A549 (cell line): ENCODE data around the gene RNF5. TPM values are rescaled to one million over a fixed set of nuclear protein-coding genes. Genes with fewer than 3 reads are reported as not detected.
A peak's percentile ranks its signal among the peaks of the same experiment; 100 is the strongest.

Source experiments
- ATAC-seq, 2 experiments: fragments of 200-7000 bp in 1 of 2; fragments of >200 bp in 1 of 2; cut with Nextera tagmentation in 1 of 2; cut with Tn5 transposase in 1 of 2; 3 replicates each; pipeline versions ENCODE4 v1.8.0 to v1.9.1; 2018 to 2020; ENCODE audit warnings: mild to moderate bottlenecking in 1 of 2, moderate library complexity in 1 of 2
- CTCF ChIA-PET: fragments of 300-600 bp; sonication (Branson Sonifier 250); formaldehyde crosslinking; extraction: SDS; loops from one replicate; lab custom pipeline; 2021; ENCODE audit warnings: antibody characterized with exemption, inconsistent platforms; lab: Yijun Ruan, JAX
- POLR2A ChIA-PET: fragments of 350-600 bp; formaldehyde crosslinking; extraction: SDS; loops from one replicate; lab custom pipeline; 2021; ENCODE audit warnings: antibody characterized with exemption, inconsistent platforms; lab: Yijun Ruan, JAX
- DNase-seq, 2 experiments: peaks; one replicate each; pipeline versions ENCODE4 v3.0.0 to v3.0.0-alpha.2; 2011 to 2016; ENCODE audit warnings: low read depth in 1 of 2, low spot score in 1 of 2
- FAIRE-seq: peaks from 2 replicates; lab custom pipeline; 2011; peaks lifted over from hg19 to GRCh38; lab: Jason Lieb, UNC
- H3K27ac ChIP-seq, 2 experiments: fragments of >200 bp; sonication (Bioruptor Twin); formaldehyde crosslinking; 3 replicates each; pipeline ENCODE4 v1.5.1; 2016 to 2017
- H3K4me1 ChIP-seq: fragments of >200 bp; sonication (Bioruptor Twin); formaldehyde crosslinking; 3 replicates; pipeline ENCODE4 v1.6.1; 2016
- H3K4me2 ChIP-seq: fragments of >200 bp; sonication (Bioruptor Twin); formaldehyde crosslinking; 3 replicates; pipeline ENCODE4 v1.6.1; 2016
- H3K4me3 ChIP-seq: fragments of >200 bp; sonication (Bioruptor Twin); formaldehyde crosslinking; 3 replicates; pipeline ENCODE4 v1.5.1; 2016
- H3K9me3 ChIP-seq: fragments of >200 bp; sonication (Bioruptor Twin); formaldehyde crosslinking; 3 replicates; pipeline ENCODE4 v1.6.1; 2016
- CEBPB ChIP-seq, 2 experiments: fragments of >200 bp in 1 of 2; sonication (Bioruptor Twin) in 1 of 2; formaldehyde crosslinking in 1 of 2; IDR thresholded peaks; 2 replicates each; pipeline ENCODE4 v1.6.1; 2012 to 2016
- CHD4 ChIP-seq: fragments of 200-600 bp; sonication (generic); IDR thresholded peaks from 2 replicates; pipeline ENCODE4 v1.6.1; 2016; ENCODE audit warnings: antibody characterized with exemption, mild to moderate bottlenecking, borderline replicate concordance
- ESRRA ChIP-seq: fragments of 150-350 bp; IDR thresholded peaks from 2 replicates; pipeline ENCODE4 v1.6.1; 2014; ENCODE audit warnings: mild to moderate bottlenecking, low read length, borderline replicate concordance
- FOSB ChIP-seq: fragments of 250-450 bp; sonication (Bioruptor Pico); IDR thresholded peaks from 2 replicates; pipeline ENCODE4 v1.5.0; 2020; ENCODE audit warnings: mild to moderate bottlenecking, moderate library complexity
- KDM5A ChIP-seq: fragments of 200-600 bp; sonication (generic); IDR thresholded peaks from 2 replicates; pipeline ENCODE4 v1.6.1; 2016; ENCODE audit warnings: antibody characterized with exemption, mild to moderate bottlenecking
- PHF8 ChIP-seq: fragments of 200-600 bp; sonication (generic); IDR thresholded peaks from 2 replicates; pipeline ENCODE4 v1.6.1; 2016; ENCODE audit warnings: low read depth, mild to moderate bottlenecking, antibody characterized with exemption, moderate library complexity, borderline replicate concordance
- RCOR1 ChIP-seq: fragments of 150-350 bp; IDR thresholded peaks from 2 replicates; pipeline ENCODE4 v1.6.1; 2014; ENCODE audit warnings: antibody characterized with exemption, low read length, low read depth
- RNF2 ChIP-seq: fragments of 200-600 bp; sonication (generic); IDR thresholded peaks from 2 replicates; pipeline ENCODE4 v1.6.1; 2016; ENCODE audit warnings: low read depth, mild to moderate bottlenecking, antibody characterized with exemption, moderate library complexity, borderline replicate concordance
- SMC3 ChIP-seq: fragments of >200 bp; sonication (Bioruptor Twin); formaldehyde crosslinking; IDR thresholded peaks from 3 replicates; pipeline ENCODE4 v1.6.1; 2018; ENCODE audit warnings: inconsistent platforms
- WGBS: methylation state at CpG from one replicate; pipeline ENCODE4 v1.1.6; 2017; ENCODE audit errors: missing lambda C conversion rate; 5-methylcytosine and 5-hydroxymethylcytosine counted together
- polyA plus RNA-seq, 4 experiments: library from polyadenylated mRNA; depleted of rRNA in 3 of 4; stranded (reverse); fragments of >200 nt; fragmentation: RNase III in 1 of 4; extraction: RNeasy Plus Mini Kit Qiagen cat#74134 plus additional on column Dnase treatment in 1 of 4; gene quantifications; 2 replicates in 3 of 4; 3 replicates in 1 of 4; pipeline ENCODE4 v1.2.3, GENCODE V29; 2011 to 2017
- TF ChIP-seq, protein P1 (sequence below): IDR thresholded peaks from 2 replicates; pipeline ENCODE4 v1.6.1; 2012
- TF ChIP-seq, protein P2 (sequence below): IDR thresholded peaks from 2 replicates; pipeline ENCODE4 v1.6.1; 2012
- TF ChIP-seq, protein P3 (sequence below): fragments of 150-350 bp; IDR thresholded peaks from 2 replicates; pipeline ENCODE4 v1.6.1; 2014; ENCODE audit warnings: low read depth, mild to moderate bottlenecking, low read length
- TF ChIP-seq, protein P4 (sequence below): IDR thresholded peaks from 2 replicates; pipeline ENCODE4 v1.6.1; 2012; ENCODE audit warnings: low read depth, borderline replicate concordance

Gene RNF5
- polyA plus RNA-seq, 2 of the 4 experiments (the other 2 are of a cell fraction): 54.1 to 62.7 TPM

DNA sequence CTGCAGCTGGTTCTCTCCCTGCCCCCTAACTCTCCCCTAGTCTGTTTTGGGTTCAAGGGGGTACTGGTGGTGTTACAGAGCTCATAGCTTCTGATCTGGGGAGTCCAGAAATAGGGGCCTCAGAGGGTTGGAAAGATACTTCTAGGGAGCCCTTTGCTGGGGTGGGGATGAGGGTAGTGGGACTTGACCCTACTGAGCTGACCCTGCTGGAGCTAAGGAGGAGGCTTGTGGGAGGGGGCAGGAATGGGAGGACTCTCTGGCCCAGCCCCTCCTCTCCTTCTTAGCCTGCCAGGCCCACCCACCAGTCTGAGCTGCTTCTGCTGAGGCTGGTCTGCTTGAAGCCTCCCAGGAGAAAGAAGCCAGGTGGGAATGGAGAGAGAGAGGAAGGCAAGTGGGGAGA is 13.9 kb upstream of the RNF5 start, which contains the start of gene EGFL8:
Gene EGFL8 (plus strand): TSS at position 301 of the 400 bp plus-strand sequence. CDS start 1,571 bp downstream, outside the sequence.
- POLR2A ChIA-PET: no interaction called here
- no peak for FAIRE-seq

DNA sequence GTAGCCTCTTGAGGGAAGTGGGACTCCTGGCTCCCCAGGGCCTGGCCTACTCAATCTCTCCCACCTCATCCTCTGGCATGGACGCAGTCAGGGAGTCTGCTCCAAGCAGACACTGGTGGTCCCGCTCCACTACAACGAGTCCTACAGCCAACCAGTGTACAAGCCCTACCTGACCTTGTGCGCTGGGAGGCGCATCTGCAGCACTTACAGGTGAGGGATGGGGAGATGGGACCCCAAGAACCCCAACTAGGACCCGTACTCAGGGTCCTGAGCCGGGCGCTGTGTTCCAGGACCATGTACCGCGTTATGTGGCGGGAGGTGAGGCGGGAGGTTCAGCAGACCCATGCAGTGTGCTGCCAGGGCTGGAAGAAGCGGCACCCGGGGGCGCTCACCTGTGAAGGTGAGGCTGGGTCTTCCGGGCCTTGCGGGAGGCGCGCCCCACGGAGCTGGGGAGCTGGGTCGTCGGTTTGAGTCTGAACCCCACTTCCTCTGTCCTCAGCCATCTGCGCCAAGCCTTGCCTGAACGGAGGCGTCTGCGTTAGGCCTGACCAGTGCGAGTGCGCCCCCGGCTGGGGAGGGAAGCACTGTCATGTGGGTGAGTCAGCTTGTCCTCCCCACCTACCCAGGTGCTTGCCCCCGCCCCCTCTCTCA is 11.7 kb upstream of the RNF5 start:
- TF ChIP-seq RNF2: no peak
- TF ChIP-seq, protein P1, sequence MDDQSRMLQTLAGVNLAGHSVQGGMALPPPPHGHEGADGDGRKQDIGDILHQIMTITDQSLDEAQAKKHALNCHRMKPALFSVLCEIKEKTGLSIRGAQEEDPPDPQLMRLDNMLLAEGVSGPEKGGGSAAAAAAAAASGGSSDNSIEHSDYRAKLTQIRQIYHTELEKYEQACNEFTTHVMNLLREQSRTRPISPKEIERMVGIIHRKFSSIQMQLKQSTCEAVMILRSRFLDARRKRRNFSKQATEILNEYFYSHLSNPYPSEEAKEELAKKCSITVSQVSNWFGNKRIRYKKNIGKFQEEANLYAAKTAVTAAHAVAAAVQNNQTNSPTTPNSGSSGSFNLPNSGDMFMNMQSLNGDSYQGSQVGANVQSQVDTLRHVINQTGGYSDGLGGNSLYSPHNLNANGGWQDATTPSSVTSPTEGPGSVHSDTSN: no peak
- TF ChIP-seq SMC3: no peak
- TF ChIP-seq, protein P2, sequence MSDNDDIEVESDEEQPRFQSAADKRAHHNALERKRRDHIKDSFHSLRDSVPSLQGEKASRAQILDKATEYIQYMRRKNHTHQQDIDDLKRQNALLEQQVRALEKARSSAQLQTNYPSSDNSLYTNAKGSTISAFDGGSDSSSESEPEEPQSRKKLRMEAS: no peak
- no peak for TF ChIP-seq RCOR1
- TF ChIP-seq, protein P3, sequence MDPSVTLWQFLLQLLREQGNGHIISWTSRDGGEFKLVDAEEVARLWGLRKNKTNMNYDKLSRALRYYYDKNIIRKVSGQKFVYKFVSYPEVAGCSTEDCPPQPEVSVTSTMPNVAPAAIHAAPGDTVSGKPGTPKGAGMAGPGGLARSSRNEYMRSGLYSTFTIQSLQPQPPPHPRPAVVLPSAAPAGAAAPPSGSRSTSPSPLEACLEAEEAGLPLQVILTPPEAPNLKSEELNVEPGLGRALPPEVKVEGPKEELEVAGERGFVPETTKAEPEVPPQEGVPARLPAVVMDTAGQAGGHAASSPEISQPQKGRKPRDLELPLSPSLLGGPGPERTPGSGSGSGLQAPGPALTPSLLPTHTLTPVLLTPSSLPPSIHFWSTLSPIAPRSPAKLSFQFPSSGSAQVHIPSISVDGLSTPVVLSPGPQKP: no peak
- TF ChIP-seq ESRRA: no peak
- no peak for FAIRE-seq
- Histone ChIP-seq H3K27ac (no peak overlapping the region), H3K4me1 (no peaks in the 10 kb centered on the region), H3K4me3 (no peak overlapping the region), H3K9me3 (no peaks in the 10 kb centered on the region), H3K4me2 (no peak overlapping the region)
- WGBS: 96% methylated on average over 21 of the region's 30 CpGs
- DNase-seq: no peak
- ATAC-seq: 0 out of 6 replicates have a peak, but pooled peaks of 1 of the 2 experiments have one; percentile 32
- ChIA-PET POLR2A (interaction anchor here (0.9 to 1.3 kb wide), 2 partner anchors 11 to 38 kb away, joined by 3 read pairs; partner anchors contain the start of gene ATF6B), CTCF (interaction anchor here (0.6 kb wide), 1 partner anchor 78 kb away, joined by 3 read pairs; no protein-coding TSS in a partner anchor)

More for the DNA sequence above, 13.9 kb upstream of the RNF5 start, which contains the start of gene EGFL8:
- DNase-seq (no peak), ATAC-seq (no peak)
- TF ChIP-seq FOSB (CRISPR knock-in tag) (no peak), KDM5A (no peak), PHF8 (no peak), RNF2 (no peak), CHD4 (no peak)
- TF ChIP-seq, protein P4, sequence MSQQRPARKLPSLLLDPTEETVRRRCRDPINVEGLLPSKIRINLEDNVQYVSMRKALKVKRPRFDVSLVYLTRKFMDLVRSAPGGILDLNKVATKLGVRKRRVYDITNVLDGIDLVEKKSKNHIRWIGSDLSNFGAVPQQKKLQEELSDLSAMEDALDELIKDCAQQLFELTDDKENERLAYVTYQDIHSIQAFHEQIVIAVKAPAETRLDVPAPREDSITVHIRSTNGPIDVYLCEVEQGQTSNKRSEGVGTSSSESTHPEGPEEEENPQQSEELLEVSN: no peak
- Histone ChIP-seq H3K27ac (no peak within 1 kb of the TSS), H3K4me2 (no peak within 1 kb of the TSS), H3K4me3 (no peak within 1 kb of the TSS), H3K9me3 (no peaks in the 10 kb centered on the region), H3K4me1 (no peaks in the 10 kb centered on the region)
- CTCF ChIA-PET: interaction anchor here (0.9 to 1.3 kb wide), 6 partner anchors 8 to 45 kb away, joined by 3 to 5 read pairs (median 3); no protein-coding TSS in a partner anchor

DNA sequence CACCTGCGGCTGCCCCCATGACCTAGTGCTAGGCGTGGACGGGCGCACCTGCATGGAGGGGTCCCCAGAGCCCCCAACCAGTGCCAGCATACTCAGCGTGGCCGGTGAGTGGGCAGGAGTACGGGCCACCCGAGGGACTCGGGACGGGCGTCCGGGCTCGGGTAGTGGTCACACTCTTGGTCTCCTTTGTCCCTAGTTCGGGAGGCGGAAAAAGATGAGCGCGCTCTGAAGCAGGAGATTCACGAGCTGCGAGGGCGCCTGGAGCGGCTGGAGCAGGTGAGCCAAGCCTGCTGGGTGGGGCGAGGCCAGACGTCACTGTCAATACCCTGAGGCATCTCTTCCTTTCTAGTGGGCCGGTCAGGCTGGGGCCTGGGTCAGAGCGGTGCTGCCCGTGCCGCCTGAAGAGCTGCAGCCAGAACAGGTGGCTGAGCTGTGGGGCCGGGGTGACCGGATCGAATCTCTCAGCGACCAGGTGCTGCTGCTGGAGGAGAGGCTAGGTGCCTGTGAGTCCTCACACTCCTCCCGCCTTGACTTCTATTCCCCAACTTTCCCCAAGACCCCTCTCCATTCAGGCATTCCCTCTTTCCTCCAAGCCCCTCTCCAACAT is 10.9 kb upstream of the RNF5 start:
- FAIRE-seq (no peak), ATAC-seq (no peak), DNase-seq (no peak)
- POLR2A ChIA-PET: interaction anchor here (1.3 kb wide), 1 partner anchor 39 kb away, joined by 3 read pairs; the partner anchor contains the start of gene ATF6B
- TF ChIP-seq RNF2 (no peak), CEBPB (IDR thresholded peaks at IDR 0.05) (no peak)
- CTCF ChIA-PET: no interaction called here
- Histone ChIP-seq H3K4me2 (no peak overlapping the region), H3K9me3 (no peaks in the 10 kb centered on the region), H3K4me1 (no peaks in the 10 kb centered on the region), H3K4me3 (no peak overlapping the region), H3K27ac (no peak overlapping the region)
- 87% methylated on average over 31 of the region's 32 CpGs for WGBS
